Fibroblast of mammary gland (primary cell): ENCODE measurements around the gene C2orf66.

Source experiments
- DNase-seq: peaks from one replicate; pipeline ENCODE4 v3.0.0-alpha.2; 2010; ENCODE audit warnings: low read depth
- H3K4me3 ChIP-seq: 2 replicates; pipeline ENCODE4 v1.5.1; 2011; ENCODE audit warnings: low read depth, mild to moderate bottlenecking, low read length, moderate library complexity; ENCODE audit not compliant: control insufficient read depth
- TF ChIP-seq, protein P1 (sequence below): conservative IDR thresholded peaks from 2 replicates; pipeline ENCODE4 v1.5.1; 2011; ENCODE audit warnings: low read depth, low read length, inconsistent platforms; ENCODE audit not compliant: control insufficient read depth, insufficient read depth

Gene C2orf66

GRCh38 chr2:196792865-196793264 lies 16.3 kb downstream of the C2orf66 start:
- DNase-seq, result no peak
- TF ChIP-seq, protein P1, sequence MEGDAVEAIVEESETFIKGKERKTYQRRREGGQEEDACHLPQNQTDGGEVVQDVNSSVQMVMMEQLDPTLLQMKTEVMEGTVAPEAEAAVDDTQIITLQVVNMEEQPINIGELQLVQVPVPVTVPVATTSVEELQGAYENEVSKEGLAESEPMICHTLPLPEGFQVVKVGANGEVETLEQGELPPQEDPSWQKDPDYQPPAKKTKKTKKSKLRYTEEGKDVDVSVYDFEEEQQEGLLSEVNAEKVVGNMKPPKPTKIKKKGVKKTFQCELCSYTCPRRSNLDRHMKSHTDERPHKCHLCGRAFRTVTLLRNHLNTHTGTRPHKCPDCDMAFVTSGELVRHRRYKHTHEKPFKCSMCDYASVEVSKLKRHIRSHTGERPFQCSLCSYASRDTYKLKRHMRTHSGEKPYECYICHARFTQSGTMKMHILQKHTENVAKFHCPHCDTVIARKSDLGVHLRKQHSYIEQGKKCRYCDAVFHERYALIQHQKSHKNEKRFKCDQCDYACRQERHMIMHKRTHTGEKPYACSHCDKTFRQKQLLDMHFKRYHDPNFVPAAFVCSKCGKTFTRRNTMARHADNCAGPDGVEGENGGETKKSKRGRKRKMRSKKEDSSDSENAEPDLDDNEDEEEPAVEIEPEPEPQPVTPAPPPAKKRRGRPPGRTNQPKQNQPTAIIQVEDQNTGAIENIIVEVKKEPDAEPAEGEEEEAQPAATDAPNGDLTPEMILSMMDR, result no peak
- H3K4me3 ChIP-seq, result no peak overlapping the region

DNA sequence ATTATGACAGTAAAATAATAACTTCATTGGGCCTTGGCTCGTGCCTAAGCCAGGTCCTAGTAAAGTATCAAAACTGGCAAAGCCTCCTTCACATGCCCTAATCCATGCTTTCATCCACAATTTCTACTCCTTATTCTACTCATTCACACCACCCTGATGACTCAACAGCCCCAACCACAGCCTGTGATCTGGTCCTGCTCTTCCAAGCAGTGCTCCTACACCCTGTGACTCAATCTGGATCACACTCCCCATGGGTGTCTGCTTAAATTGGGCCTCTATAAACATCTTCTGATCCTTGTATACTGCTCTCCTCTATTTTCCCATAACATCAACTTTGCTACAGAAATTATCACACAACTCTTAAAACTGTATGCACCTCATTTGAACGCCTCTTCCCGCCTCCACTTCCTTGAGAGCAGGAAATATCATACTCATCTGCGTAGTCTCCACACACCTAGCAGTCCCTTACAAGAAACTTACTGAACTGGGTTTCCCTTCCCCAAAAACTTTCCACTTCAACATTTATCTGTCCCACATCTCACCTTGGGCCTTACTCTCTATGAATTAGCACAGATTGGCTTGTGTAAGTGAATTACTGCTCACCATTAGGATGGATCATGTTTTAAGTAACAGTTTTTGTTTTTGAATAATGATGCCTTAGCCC lies 25.6 kb downstream of the C2orf66 start:
- TF ChIP-seq, protein P1, result no peak
- no peak overlapping the region for H3K4me3 ChIP-seq
- peak; percentile 88 for DNase-seq

GRCh38 chr2:196767101-196767500 lies 42.1 kb downstream of the C2orf66 start:
- no peak overlapping the region for H3K4me3 ChIP-seq
- TF ChIP-seq, protein P1, result no peak
- DNase-seq, result no peak

DNA sequence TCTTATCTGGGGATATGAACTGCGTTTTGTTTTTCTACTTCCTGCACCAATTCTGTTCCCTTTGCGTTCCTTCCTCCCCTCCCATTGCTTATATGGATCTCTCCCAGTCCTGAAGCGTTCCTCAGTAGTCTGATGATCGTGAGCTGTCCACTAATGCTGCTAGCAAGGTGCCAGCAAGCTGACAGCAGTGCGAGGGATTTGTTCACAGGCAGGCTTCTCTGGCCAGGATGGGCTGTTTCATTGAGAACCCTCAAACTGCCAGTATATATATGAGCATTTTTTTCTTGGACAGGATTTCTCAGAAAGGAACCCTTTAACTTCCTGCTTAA lies 49.8 kb downstream of the C2orf66 start:
- H3K4me3 ChIP-seq, result no peak overlapping the region
- peak; percentile 31 for DNase-seq

GRCh38 chr2:196758474-196759377 lies 50.4 kb downstream of the C2orf66 start:
- no peak overlapping the region for H3K4me3 ChIP-seq
- peak; percentile 42 for DNase-seq
- TF ChIP-seq, protein P1, result peak; percentile 48

More for the DNA sequence above, 49.8 kb downstream of the C2orf66 start:
- TF ChIP-seq, protein P1, result no peak
